Liver (tissue), 9 donors: ENCODE data around the gene CIDEA. TPM values are rescaled to one million over a fixed set of nuclear protein-coding genes. Genes with fewer than 3 reads are reported as not detected.

ENCODE experiments used
- DNase-seq: peaks from one replicate; pipeline ENCODE4 v3.0.0-alpha.2; 2017; ENCODE audit warnings: low spot score
- H3K27ac ChIP-seq, 2 donors: one replicate each; pipeline ENCODE4 v1.7.0; 2013; ENCODE audit warnings: inconsistent platforms in 2 of 2, low read length in 2 of 2, control low read depth in 1 of 2, low read depth in 1 of 2, mild to moderate bottlenecking in 1 of 2
- H3K27me3 ChIP-seq, 4 donors: one replicate each; pipeline versions ENCODE4 v1.6.1 to v1.7.0; 2013; ENCODE audit warnings: low read length in 3 of 4, inconsistent platforms in 1 of 4, mild to moderate bottlenecking in 1 of 4, moderate library complexity in 1 of 4; ENCODE audit not compliant: control insufficient read depth in 4 of 4, insufficient read depth in 4 of 4
- H3K36me3 ChIP-seq, 4 donors: one replicate each; pipeline versions ENCODE4 v1.6.1 to v1.7.0; 2013; ENCODE audit warnings: low read length in 3 of 4, mild to moderate bottlenecking in 3 of 4, low read depth in 1 of 4, moderate library complexity in 1 of 4; ENCODE audit not compliant: control insufficient read depth in 4 of 4, insufficient read depth in 3 of 4
- H3K4me1 ChIP-seq, 4 donors: one replicate each; pipeline versions ENCODE4 v1.6.1 to v1.7.0; 2013; ENCODE audit warnings: low read length in 3 of 4, mild to moderate bottlenecking in 3 of 4, moderate library complexity in 1 of 4; ENCODE audit not compliant: control insufficient read depth in 4 of 4, insufficient read depth in 4 of 4
- H3K4me3 ChIP-seq, 3 donors: one replicate each; pipeline versions ENCODE4 v1.6.1 to v1.7.0; 2013; ENCODE audit warnings: low read length in 3 of 3, control low read depth in 1 of 3, low read depth in 1 of 3, mild to moderate bottlenecking in 1 of 3
- H3K9ac ChIP-seq, 2 donors: one replicate each; pipeline ENCODE4 v1.7.0; 2013; ENCODE audit warnings: low read length in 2 of 2, mild to moderate bottlenecking in 2 of 2, moderate library complexity in 2 of 2, control low read depth in 1 of 2, low read depth in 1 of 2
- H3K9me3 ChIP-seq, 4 donors: one replicate each; pipeline versions ENCODE4 v1.6.1 to v1.7.0; 2013; ENCODE audit warnings: low read length in 3 of 4; ENCODE audit not compliant: control insufficient read depth in 4 of 4
- ATF3 ChIP-seq: IDR thresholded peaks from 2 replicates; pipeline ENCODE4 v1.6.1; 2016; ENCODE audit warnings: antibody characterized with exemption
- FOXA2 ChIP-seq: IDR thresholded peaks from 2 replicates; pipeline ENCODE4 v1.6.1; 2016; ENCODE audit warnings: antibody characterized with exemption
- GABPA ChIP-seq, 2 donors: IDR thresholded peaks in 1 of 2; conservative IDR thresholded peaks in 1 of 2; 2 replicates each; pipeline ENCODE4 v1.6.1; 2016; ENCODE audit warnings: antibody characterized with exemption in 2 of 2, mild to moderate bottlenecking in 1 of 2, moderate library complexity in 1 of 2
- HNF4A ChIP-seq, 2 donors: conservative IDR thresholded peaks; 2 replicates each; pipeline ENCODE4 v1.6.1; 2016; ENCODE audit warnings: antibody characterized with exemption in 2 of 2, mild to moderate bottlenecking in 2 of 2
- HNF4G ChIP-seq: IDR thresholded peaks from 2 replicates; pipeline ENCODE4 v1.6.1; 2016; ENCODE audit warnings: antibody characterized with exemption
- MAX ChIP-seq: IDR thresholded peaks from 2 replicates; pipeline ENCODE4 v1.6.1; 2016; ENCODE audit warnings: antibody characterized with exemption
- NR2F2 ChIP-seq: IDR thresholded peaks from 2 replicates; pipeline ENCODE4 v1.6.1; 2016; ENCODE audit warnings: antibody characterized with exemption
- RAD21 ChIP-seq, 2 donors: IDR thresholded peaks; 2 replicates each; pipeline ENCODE4 v1.6.1; 2016; ENCODE audit warnings: antibody characterized with exemption in 2 of 2, mild to moderate bottlenecking in 2 of 2
- RXRA ChIP-seq, 2 donors: IDR thresholded peaks; 2 replicates each; pipeline ENCODE4 v1.6.1; 2017 to 2018; ENCODE audit warnings: antibody characterized with exemption in 2 of 2, mild to moderate bottlenecking in 1 of 2
- SP1 ChIP-seq: IDR thresholded peaks from 2 replicates; pipeline ENCODE4 v1.6.1; 2018; ENCODE audit warnings: antibody characterized with exemption, mild to moderate bottlenecking
- YY1 ChIP-seq: IDR thresholded peaks from 2 replicates; pipeline ENCODE4 v1.6.1; 2016; ENCODE audit warnings: antibody characterized with exemption, mild to moderate bottlenecking
- ZBTB33 ChIP-seq: IDR thresholded peaks from 2 replicates; pipeline ENCODE4 v1.6.1; 2016; ENCODE audit warnings: antibody characterized with exemption
- WGBS: extraction: QIAGEN DNeasy Blood & Tissue Kit; methylation state at CpG from one replicate; pipeline ENCODE4 v1.1.7; 2013; 5-methylcytosine and 5-hydroxymethylcytosine counted together
- polyA plus RNA-seq, 2 donors: library from polyadenylated mRNA; stranded (reverse) in 1 of 2; unstranded in 1 of 2; fragments of 200-250 nt in 1 of 2; fragments of >200 nt in 1 of 2; fragmentation: Nextera tagmentation in 1 of 2; extraction: Ambion mirVana in 1 of 2; gene quantifications; one replicate each; pipeline versions ENCODE4 v1.2.1 to v1.2.3, GENCODE V29; 2013 to 2015
- total RNA-seq, 2 donors: library from RNA; depleted of rRNA; stranded (reverse); fragments of >200 nt; gene quantifications; one replicate each; pipeline ENCODE4 v1.2.3, GENCODE V29; 2014
- donor health status: healthy.
- donor health status: healthy.
- donor health status: healthy.
- donor health status: healthy.
- donor health status: healthy.

CIDEA gene
- total and polyA plus RNA-seq, 4 donors, result not detected

- H3K27ac ChIP-seq, result no peak overlapping the region
- no peak for DNase-seq
- WGBS, result 24% methylated on average over 37 of the region's 37 CpGs
- TF ChIP-seq HNF4A (conservative IDR thresholded peaks at IDR 0.05) (no peak), ATF3 (no peak)
- peaks cover 0 to 7% (median 4%) of the 10 kb centered on the region in 4 donors for H3K27me3 ChIP-seq
- H3K9me3 ChIP-seq, result no peaks in the 10 kb centered on the region
- H3K4me3 ChIP-seq, result peak overlapping the region in 1 of 3 donors; percentile 34
- peaks cover 0 to 11% (median 8%) of the 10 kb centered on the region in 4 donors for H3K4me1 ChIP-seq
- no peaks in the 10 kb centered on the region for H3K36me3 ChIP-seq
- no peak overlapping the region for H3K9ac ChIP-seq
Observed at GRCh38 chr18:12287131-12287681, 33.0 kb downstream of the CIDEA start.

- peak; percentile 74 for DNase-seq
- H3K27ac ChIP-seq, result no peak overlapping the region
- 3% methylated on average over 41 of the region's 41 CpGs for WGBS
- peak overlapping the region in 2 of 3 donors; percentile 34 to 35 for H3K4me3 ChIP-seq
- peaks cover 0 to 7% (median 4%) of the 10 kb centered on the region in 4 donors for H3K27me3 ChIP-seq
- H3K4me1 ChIP-seq, result peaks cover 0 to 11% (median 8%) of the 10 kb centered on the region in 4 donors
- no peak overlapping the region for H3K9ac ChIP-seq
- H3K36me3 ChIP-seq, result no peaks in the 10 kb centered on the region
- no peaks in the 10 kb centered on the region for H3K9me3 ChIP-seq
- TF ChIP-seq RAD21 (IDR thresholded peaks at IDR 0.05) (no peak), GABPA (IDR thresholded peaks at IDR 0.05 in 1 of 2, conservative IDR thresholded peaks at IDR 0.05 in 1 of 2) (no peak), RXRA (IDR thresholded peaks at IDR 0.05) (peak in 1 of 2 donors; percentile 27), YY1 (no peak), HNF4G (no peak), NR2F2 (no peak), FOXA2 (no peak), SP1 (peak; percentile 14), ATF3 (no peak)
Observed at GRCh38 chr18:12287684-12288402, 33.7 kb downstream of the CIDEA start.

GRCh38 chr18:12288403-12288755 is 34.2 kb downstream of the CIDEA start:
- H3K36me3 ChIP-seq, result no peaks in the 10 kb centered on the region
- 12% methylated on average over 10 of the region's 10 CpGs for WGBS
- H3K9me3 ChIP-seq, result no peaks in the 10 kb centered on the region

More at GRCh38 chr18:12288403-12288755, 34.2 kb downstream of the CIDEA start:
- TF ChIP-seq ATF3 (no peak), MAX (no peak), ZBTB33 (no peak)
- Histone ChIP-seq H3K27ac (no peak overlapping the region), H3K9ac (no peak overlapping the region), H3K4me3 (peak overlapping the region in 1 of 3 donors; percentile 34), H3K4me1 (peaks cover 0 to 11% (median 8%) of the 10 kb centered on the region in 4 donors), H3K27me3 (peaks cover 0 to 7% (median 4%) of the 10 kb centered on the region in 4 donors)
- no peak for DNase-seq
